Heart left ventricle (tissue), 16 donors: Measurements from ENCODE around the gene BTG4. TPM values are rescaled to one million over a fixed set of nuclear protein-coding genes. Genes with fewer than 3 reads are reported as not detected.
A peak's percentile ranks its signal among the peaks of the same experiment; 100 is the strongest.

Experiments
- ATAC-seq, 4 donors: fragments of 200-7000 bp; cut with Tn5 transposase; one replicate each; pipeline ENCODE4 v1.9.1; 2020 to 2022; ENCODE audit warnings: moderate library complexity in 4 of 4, mild to moderate bottlenecking in 3 of 4, moderate number of reproducible peaks in 1 of 4
- DNase-seq, 5 donors: peaks; one replicate each; pipeline ENCODE4 v3.0.0-alpha.2; 2020
- H3K27ac ChIP-seq, 12 donors: fragments of 200-600 bp; sonication (generic) in 4 of 12; one replicate each; pipeline versions ENCODE4 v1.5.0 to v1.8.0; 2016 to 2022; ENCODE audit warnings: mild to moderate bottlenecking in 2 of 12
- H3K27me3 ChIP-seq, 9 donors: fragments of 200-600 bp; sonication (generic) in 2 of 9; one replicate each; pipeline versions ENCODE4 v1.5.1 to v1.8.0; 2016 to 2022; ENCODE audit warnings: mild to moderate bottlenecking in 3 of 9
- H3K36me3 ChIP-seq, 9 donors: fragments of 200-600 bp; sonication (generic) in 2 of 9; one replicate each; pipeline versions ENCODE4 v1.5.0 to v1.8.0; 2018 to 2022; ENCODE audit warnings: mild to moderate bottlenecking in 2 of 9
- H3K4me1 ChIP-seq, 12 donors: fragments of 200-600 bp; sonication (generic) in 4 of 12; one replicate each; pipeline versions ENCODE4 v1.5.0 to v1.8.0; 2016 to 2022; ENCODE audit warnings: mild to moderate bottlenecking in 3 of 12
- H3K4me3 ChIP-seq, 12 donors: fragments of 200-600 bp; sonication (generic) in 4 of 12; one replicate each; pipeline versions ENCODE4 v1.5.0 to v1.8.0; 2017 to 2022; ENCODE audit warnings: mild to moderate bottlenecking in 9 of 12, moderate library complexity in 4 of 12
- H3K9me3 ChIP-seq, 12 donors: fragments of 200-600 bp; sonication (generic) in 4 of 12; one replicate each; pipeline versions ENCODE4 v1.5.0 to v1.8.0; 2016 to 2022; ENCODE audit warnings: mild to moderate bottlenecking in 1 of 12
- POLR2A ChIP-seq, 2 donors: fragments of 450-650 bp; IDR thresholded peaks; one replicate each; pipeline ENCODE4 v1.6.1; 2017; ENCODE audit warnings: antibody characterized with exemption in 2 of 2, mild to moderate bottlenecking in 2 of 2, moderate library complexity in 2 of 2
- WGBS, 4 donors: extraction: QIAGEN DNeasy Blood & Tissue Kit in 2 of 4; methylation state at CpG; one replicate each; pipeline versions ENCODE4 v1.1.5 to v1.1.7; 2013 to 2018; 5-methylcytosine and 5-hydroxymethylcytosine counted together
- intact Hi-C, 10 donors: fragments of 100-400 bp; cut with DNase I; formaldehyde crosslinking; loops; one replicate each; pipeline versions ENCODE4 v1.11.1 to v1.14.2; 2022
- polyA plus RNA-seq, 2 donors: library from polyadenylated mRNA; stranded (reverse); fragments of 200-250 nt; gene quantifications; one replicate each; pipeline ENCODE4 v1.2.3, GENCODE V29; 2013
- total RNA-seq, 9 donors: library from RNA; depleted of rRNA in 2 of 9; stranded (reverse); fragments of >200 nt in 2 of 9; fragmentation: NEBNext Ultra II Directional in 3 of 9; extraction: Animal tissue kit (Norgen Biotek cat#: 25700) in 3 of 9; gene quantifications; one replicate each; pipeline versions ENCODE4 v1.1.0 to v1.2.4, GENCODE V29; 2016 to 2023
- TF ChIP-seq, protein P1 (sequence below), 12 donors: fragments of 200-600 bp; sonication (generic) in 4 of 12; IDR thresholded peaks; one replicate each; pipeline versions ENCODE4 v1.5.0 to v1.8.0; 2018 to 2022; ENCODE audit warnings: antibody characterized with exemption in 12 of 12, mild to moderate bottlenecking in 5 of 12
- donor health status: ischemic (EF 13 %, LVEDD 7.1; RV severe dilation, severe dysfunction).
- donor health status: healthy with polysubstance abuse.
- donor health status: DM: no; HTN: yes; CAD: no.
- donor health status: DM: no; HTN: no; CAD: no.
- donor health status: ischemic (EF 25% LVEDD 6.9; RV normal size, moderate dysfunction).
- donor health status: ischemic (EF 25% LVEDD 5.7; RV mildly dilated, moderate dysfunction).
- donor health status: healthy.
- donor health status: DM: yes; HTN: yes; CAD: no.
- donor health status: ischemic (EF 35%, LVEDD 5.7; RV mildly dilated, moderate dysfunction).
- donor health status: nonischemic (EF 11% LVEDD 7.7; RV severe dilation, severe dysfunction).
- donor health status: DM: yes; HTN: yes; CAD: no.
- donor health status: PGD.
- donor health status: ischemic (EF 29% LVEDD 5.4; RV normal size, mild dysfunction).
- donor health status: nonischemic (EF 23%, LVEDD 6.1; RV moderate dilation, normal function).

Gene BTG4
- total and polyA plus RNA-seq, 11 donors: not detected

DNA sequence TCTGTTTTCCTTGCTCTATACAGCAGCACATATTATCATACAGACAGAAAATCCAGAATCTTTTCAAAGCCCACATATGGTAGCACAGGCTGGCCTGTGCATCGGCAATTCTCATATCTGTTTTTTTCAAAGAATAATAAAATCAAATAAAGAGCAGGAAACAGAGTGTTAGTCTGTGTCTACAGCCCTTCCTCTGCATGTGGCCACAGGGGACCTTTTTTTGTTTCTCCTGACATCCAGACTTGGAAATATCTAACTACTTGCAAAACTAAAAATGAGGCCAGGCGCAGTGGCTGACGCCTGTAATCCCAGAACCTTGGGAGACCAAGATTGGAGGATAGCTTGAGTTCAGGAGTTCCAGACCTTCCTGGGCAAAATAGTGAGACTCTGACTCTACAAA is 48.6 kb upstream of the BTG4 start:
- Histone ChIP-seq H3K4me1 (peaks cover 0 to 15% (median 0%) of the 10 kb centered on the region in 12 donors), H3K4me3 (no peak overlapping the region), H3K27me3 (no peaks in the 10 kb centered on the region), H3K9me3 (no peaks in the 10 kb centered on the region), H3K27ac (no peak overlapping the region), H3K36me3 (peaks cover 0 to 17% (median 0%) of the 10 kb centered on the region in 9 donors)
- TF ChIP-seq POLR2A (IDR thresholded peaks at IDR 0.05): no peak
- TF ChIP-seq, protein P1, sequence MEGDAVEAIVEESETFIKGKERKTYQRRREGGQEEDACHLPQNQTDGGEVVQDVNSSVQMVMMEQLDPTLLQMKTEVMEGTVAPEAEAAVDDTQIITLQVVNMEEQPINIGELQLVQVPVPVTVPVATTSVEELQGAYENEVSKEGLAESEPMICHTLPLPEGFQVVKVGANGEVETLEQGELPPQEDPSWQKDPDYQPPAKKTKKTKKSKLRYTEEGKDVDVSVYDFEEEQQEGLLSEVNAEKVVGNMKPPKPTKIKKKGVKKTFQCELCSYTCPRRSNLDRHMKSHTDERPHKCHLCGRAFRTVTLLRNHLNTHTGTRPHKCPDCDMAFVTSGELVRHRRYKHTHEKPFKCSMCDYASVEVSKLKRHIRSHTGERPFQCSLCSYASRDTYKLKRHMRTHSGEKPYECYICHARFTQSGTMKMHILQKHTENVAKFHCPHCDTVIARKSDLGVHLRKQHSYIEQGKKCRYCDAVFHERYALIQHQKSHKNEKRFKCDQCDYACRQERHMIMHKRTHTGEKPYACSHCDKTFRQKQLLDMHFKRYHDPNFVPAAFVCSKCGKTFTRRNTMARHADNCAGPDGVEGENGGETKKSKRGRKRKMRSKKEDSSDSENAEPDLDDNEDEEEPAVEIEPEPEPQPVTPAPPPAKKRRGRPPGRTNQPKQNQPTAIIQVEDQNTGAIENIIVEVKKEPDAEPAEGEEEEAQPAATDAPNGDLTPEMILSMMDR (IDR thresholded peaks at IDR 0.05): no peak
- ATAC-seq (peak in 2 of 4 donors; percentile 5 to 6), DNase-seq (no peak)
- intact Hi-C loops: loop anchor here in 2 of 10 donors (5.0 to 10.0 kb wide), 2 partner anchors 276 to 282 kb away; no protein-coding TSS in a partner anchor
- 63 to 69% (median 65%) methylated on average over 3 of the region's 3 CpGs for WGBS, 4 donors

DNA sequence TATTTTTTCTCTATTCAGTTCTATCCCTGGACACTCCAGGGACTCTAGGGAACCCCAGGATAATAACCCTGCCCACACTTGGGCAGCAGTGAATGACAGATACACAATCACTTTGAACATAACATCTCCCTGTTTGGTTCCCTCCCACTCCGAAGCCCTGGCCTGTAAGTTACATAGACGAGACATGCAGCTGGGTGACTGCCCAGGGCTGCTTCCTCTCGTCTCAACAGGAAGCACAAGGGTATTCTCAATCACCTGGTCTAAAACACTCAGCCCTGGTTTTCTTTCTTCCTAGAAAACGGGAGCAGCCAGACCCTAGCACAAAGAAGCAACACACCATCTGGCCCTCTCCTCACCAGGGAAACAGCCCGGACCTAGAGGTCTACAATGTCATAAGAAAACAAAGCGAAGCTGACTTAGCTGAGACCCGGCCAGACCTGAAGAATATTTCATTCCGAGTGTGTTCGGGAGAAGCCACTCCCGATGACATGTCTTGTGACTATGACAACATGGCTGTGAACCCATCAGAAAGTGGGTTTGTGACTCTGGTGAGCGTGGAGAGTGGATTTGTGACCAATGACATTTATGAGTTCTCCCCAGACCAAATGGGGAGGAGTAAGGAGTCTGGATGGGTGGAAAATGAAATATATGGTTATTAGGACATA is 47.7 kb upstream of the BTG4 start:
- Histone ChIP-seq H3K9me3 (no peaks in the 10 kb centered on the region), H3K36me3 (peaks cover 0 to 17% (median 0%) of the 10 kb centered on the region in 9 donors), H3K27me3 (no peaks in the 10 kb centered on the region), H3K4me3 (no peak overlapping the region), H3K27ac (peak overlapping the region in 1 of 12 donors; percentile 11), H3K4me1 (peaks cover 0 to 15% (median 0%) of the 10 kb centered on the region in 12 donors)
- 73 to 76% (median 74%) methylated on average over 11 of the region's 11 CpGs for WGBS, 4 donors
- intact Hi-C loops: loop anchor here in 2 of 10 donors (5.0 to 10.0 kb wide), 2 partner anchors 275 to 282 kb away; no protein-coding TSS in a partner anchor
- DNase-seq: no peak
- peak in 2 of 4 donors; percentile 9 to 25 for ATAC-seq
- TF ChIP-seq, protein P1 (IDR thresholded peaks at IDR 0.05): no peak
- TF ChIP-seq POLR2A (IDR thresholded peaks at IDR 0.05): no peak

DNA sequence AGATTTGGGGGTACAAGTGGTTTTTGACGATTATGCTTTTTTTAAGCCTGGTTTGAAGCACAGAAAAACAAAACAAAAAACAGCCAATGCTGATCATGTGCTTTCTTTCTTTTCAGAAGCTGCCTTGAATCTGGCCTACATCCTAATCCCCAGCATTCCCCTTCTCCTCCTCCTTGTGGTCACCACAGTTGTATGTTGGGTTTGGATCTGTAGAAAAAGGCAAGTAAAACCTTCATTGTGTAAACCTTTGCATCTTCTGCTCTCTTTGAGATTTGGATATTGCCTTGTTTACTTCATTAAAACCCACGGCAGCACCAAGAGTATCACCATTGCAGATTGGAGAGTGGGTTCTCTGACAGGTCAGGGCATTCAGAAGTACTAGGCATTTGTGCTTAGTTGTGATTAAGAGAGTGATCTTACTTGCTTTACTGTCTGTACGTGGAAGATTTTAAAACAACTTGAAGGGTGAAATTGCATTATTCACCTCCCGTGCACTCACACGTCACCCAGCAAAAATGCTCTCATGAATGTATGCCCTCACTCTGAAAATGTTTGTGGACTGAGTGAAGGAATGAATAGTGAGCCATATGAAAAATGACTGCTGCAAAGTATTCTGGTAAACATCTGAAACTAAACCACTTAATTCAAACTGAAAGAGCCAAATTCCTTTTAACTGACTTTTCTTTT is 45.4 kb upstream of the BTG4 start:
- peaks cover 0 to 17% (median 0%) of the 10 kb centered on the region in 9 donors for H3K36me3 ChIP-seq
- intact Hi-C loops: no loop called here
- TF ChIP-seq POLR2A (IDR thresholded peaks at IDR 0.05): no peak
- TF ChIP-seq, protein P1 (IDR thresholded peaks at IDR 0.05): no peak
- no peaks in the 10 kb centered on the region for H3K9me3 ChIP-seq
- H3K4me3 ChIP-seq: no peak overlapping the region
- DNase-seq: no peak
- no peak for ATAC-seq
- no peaks in the 10 kb centered on the region for H3K27me3 ChIP-seq
- WGBS, 4 donors: 84 to 92% (median 87%) methylated on average over 5 of the region's 5 CpGs
- peaks cover 0 to 15% (median 0%) of the 10 kb centered on the region in 12 donors for H3K4me1 ChIP-seq
- H3K27ac ChIP-seq: peak overlapping the region in 1 of 12 donors; percentile 50

- Histone ChIP-seq H3K9me3 (no peaks in the 10 kb centered on the region), H3K4me1 (peaks cover 0 to 3% (median 0%) of the 10 kb centered on the region in 12 donors), H3K4me3 (no peak overlapping the region), H3K27me3 (no peaks in the 10 kb centered on the region), H3K27ac (no peak overlapping the region), H3K36me3 (peaks cover 0 to 22% (median 0%) of the 10 kb centered on the region in 9 donors)
- no peak for DNase-seq
- ATAC-seq: no peak
- intact Hi-C loops: no loop called here
- TF ChIP-seq POLR2A (IDR thresholded peaks at IDR 0.05): no peak
- TF ChIP-seq, protein P1 (IDR thresholded peaks at IDR 0.05): no peak
Measured at GRCh38 chr11:111555255-111555654, 43.1 kb upstream of the BTG4 start.
